ENCODE measurements around the gene TMEM238. TPM values are rescaled to one million over a fixed set of nuclear protein-coding genes. Genes with fewer than 3 reads are reported as not detected.

Gene TMEM238
- total and polyA plus RNA-seq, 2 donors from 2014 or later = 8.1 to 24.3 TPM

DNA sequence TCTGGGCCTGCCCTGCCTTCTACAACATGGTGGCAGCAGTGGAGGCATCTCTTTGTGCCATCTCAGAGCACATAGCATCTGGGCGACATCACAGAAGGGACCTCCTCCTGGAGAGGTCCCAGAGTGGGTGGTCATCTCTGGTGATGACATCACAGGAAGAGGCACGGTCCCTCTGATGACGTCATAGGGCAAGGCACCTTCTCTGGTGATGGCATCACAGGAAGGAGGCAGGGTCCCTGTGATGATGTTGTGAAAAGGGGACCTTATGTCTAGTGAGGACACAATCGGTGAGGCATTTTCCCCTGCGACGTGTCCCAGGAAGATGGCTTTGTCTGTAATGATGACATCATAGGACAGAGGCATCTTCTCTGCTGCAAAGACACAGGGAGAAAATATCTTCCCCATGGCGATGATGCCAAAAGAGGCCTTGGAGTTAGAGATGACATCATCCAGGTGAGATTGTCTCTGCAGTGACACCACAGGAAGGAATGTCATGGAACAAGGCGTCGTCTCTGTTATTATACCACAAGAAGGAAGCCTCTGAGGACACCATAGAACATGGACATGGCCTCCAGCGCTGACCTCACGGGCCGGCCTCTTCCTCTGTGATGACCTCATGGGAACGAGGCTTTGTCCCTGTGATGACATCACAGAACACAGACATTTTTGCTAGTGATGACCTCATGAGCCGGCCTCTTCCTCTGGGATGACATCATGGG, 48.3 kb upstream of the TMEM238 start:
- no peaks in the 10 kb centered on the region for H3K4me1 ChIP-seq (ENCODE audit: control insufficient read depth in 2 of 3, insufficient read depth in 2 of 3, low read depth in 1 of 3, low read length in 3 of 3)
- intact Hi-C loops (cut with DNase I) = no loop called here
- FAIRE-seq (no peak), DNase-seq (no peak)
- no peak overlapping the region for H3K9ac ChIP-seq (ENCODE audit: low read length in 3 of 3)
- peaks cover 12% of the 10 kb centered on the region for H3K27me3 ChIP-seq (ENCODE audit: control insufficient read depth, insufficient read depth, low read length)
- H3K36me3 ChIP-seq (ENCODE audit: control insufficient read depth in 2 of 3, insufficient read depth in 3 of 3, low read length in 3 of 3) = no peaks in the 10 kb centered on the region
- no peak overlapping the region for H3K4me3 ChIP-seq (ENCODE audit: low read length in 3 of 3)
- TF ChIP-seq, protein P1, sequence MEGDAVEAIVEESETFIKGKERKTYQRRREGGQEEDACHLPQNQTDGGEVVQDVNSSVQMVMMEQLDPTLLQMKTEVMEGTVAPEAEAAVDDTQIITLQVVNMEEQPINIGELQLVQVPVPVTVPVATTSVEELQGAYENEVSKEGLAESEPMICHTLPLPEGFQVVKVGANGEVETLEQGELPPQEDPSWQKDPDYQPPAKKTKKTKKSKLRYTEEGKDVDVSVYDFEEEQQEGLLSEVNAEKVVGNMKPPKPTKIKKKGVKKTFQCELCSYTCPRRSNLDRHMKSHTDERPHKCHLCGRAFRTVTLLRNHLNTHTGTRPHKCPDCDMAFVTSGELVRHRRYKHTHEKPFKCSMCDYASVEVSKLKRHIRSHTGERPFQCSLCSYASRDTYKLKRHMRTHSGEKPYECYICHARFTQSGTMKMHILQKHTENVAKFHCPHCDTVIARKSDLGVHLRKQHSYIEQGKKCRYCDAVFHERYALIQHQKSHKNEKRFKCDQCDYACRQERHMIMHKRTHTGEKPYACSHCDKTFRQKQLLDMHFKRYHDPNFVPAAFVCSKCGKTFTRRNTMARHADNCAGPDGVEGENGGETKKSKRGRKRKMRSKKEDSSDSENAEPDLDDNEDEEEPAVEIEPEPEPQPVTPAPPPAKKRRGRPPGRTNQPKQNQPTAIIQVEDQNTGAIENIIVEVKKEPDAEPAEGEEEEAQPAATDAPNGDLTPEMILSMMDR (IDR thresholded peaks at IDR 0.05; ENCODE audit: borderline replicate concordance, extremely low read depth, insufficient read depth) = no peak
- no peak overlapping the region for H3K27ac ChIP-seq (ENCODE audit: low read depth in 2 of 2, low read length in 2 of 2)
- no peaks in the 10 kb centered on the region for H3K9me3 ChIP-seq (ENCODE audit: control insufficient read depth in 2 of 3, insufficient read depth in 1 of 3, low read length in 3 of 3)

DNA sequence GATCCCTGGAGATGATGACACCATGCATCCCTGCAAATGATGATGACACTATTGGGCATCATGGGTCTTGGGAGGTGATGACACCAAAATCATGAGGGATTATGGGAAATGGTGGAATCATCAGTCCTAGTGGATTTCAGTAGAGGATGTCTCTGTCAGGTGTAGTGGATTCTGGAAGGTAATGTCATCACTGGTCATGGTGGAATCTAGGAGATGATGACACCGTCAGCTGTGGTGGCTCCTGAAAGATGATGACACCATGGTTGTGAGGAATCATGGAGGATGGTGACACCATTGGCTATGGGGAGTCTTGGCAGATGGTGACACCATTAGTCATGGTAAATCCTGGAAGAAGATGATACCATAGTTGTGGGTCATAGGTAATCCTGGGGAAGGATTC, 47.1 kb upstream of the TMEM238 start:
- Histone ChIP-seq H3K9me3 (ENCODE audit: control insufficient read depth in 2 of 3, insufficient read depth in 1 of 3, low read length in 3 of 3) (no peaks in the 10 kb centered on the region), H3K9ac (ENCODE audit: low read length in 3 of 3) (no peak overlapping the region), H3K27me3 (ENCODE audit: control insufficient read depth, insufficient read depth, low read length) (peaks cover 12% of the 10 kb centered on the region), H3K27ac (ENCODE audit: low read depth in 2 of 2, low read length in 2 of 2) (no peak overlapping the region), H3K36me3 (ENCODE audit: control insufficient read depth in 2 of 3, insufficient read depth in 3 of 3, low read length in 3 of 3) (no peaks in the 10 kb centered on the region), H3K4me3 (ENCODE audit: low read length in 3 of 3) (no peak overlapping the region), H3K4me1 (ENCODE audit: control insufficient read depth in 2 of 3, insufficient read depth in 2 of 3, low read depth in 1 of 3, low read length in 3 of 3) (no peaks in the 10 kb centered on the region)
- FAIRE-seq (no peak), DNase-seq (no peak)
- TF ChIP-seq, protein P1 (IDR thresholded peaks at IDR 0.05; ENCODE audit: borderline replicate concordance, extremely low read depth, insufficient read depth) = no peak
- intact Hi-C loops (cut with DNase I) = no loop called here

DNA sequence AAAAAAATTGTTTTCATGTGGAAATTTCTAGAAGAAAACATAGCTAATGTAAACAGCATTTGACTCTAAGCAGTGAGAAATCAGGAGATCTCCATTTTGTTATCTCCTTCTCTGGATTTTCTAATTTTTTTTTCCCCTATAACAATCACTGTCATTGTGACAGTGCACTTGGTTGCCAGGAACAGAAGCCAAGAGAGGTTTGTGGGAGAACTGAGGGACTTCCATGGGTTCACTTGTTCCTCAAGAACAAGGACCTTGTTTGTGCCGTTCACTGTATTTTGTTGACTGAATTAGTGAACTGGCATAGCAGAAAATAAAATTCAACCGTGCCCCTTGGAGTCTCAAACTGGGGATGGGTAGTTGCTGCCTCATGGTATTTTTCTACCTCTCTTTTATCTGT, 42.0 kb upstream of the TMEM238 start:
- no peak overlapping the region for H3K4me3 ChIP-seq (ENCODE audit: low read length in 3 of 3)
- TF ChIP-seq, protein P1 (IDR thresholded peaks at IDR 0.05; ENCODE audit: borderline replicate concordance, extremely low read depth, insufficient read depth) = no peak
- H3K36me3 ChIP-seq (ENCODE audit: control insufficient read depth in 2 of 3, insufficient read depth in 3 of 3, low read length in 3 of 3) = no peaks in the 10 kb centered on the region
- intact Hi-C loops (cut with DNase I) = loop anchor here (10.0 kb wide), 1 partner anchor 271 kb away; the partner anchor contains the start of gene TNNI3
- H3K9me3 ChIP-seq (ENCODE audit: control insufficient read depth in 2 of 3, insufficient read depth in 1 of 3, low read length in 3 of 3) = no peaks in the 10 kb centered on the region
- FAIRE-seq (no peak), DNase-seq (no peak)
- H3K4me1 ChIP-seq (ENCODE audit: control insufficient read depth in 2 of 3, insufficient read depth in 2 of 3, low read depth in 1 of 3, low read length in 3 of 3) = no peaks in the 10 kb centered on the region
- H3K27ac ChIP-seq (ENCODE audit: low read depth in 2 of 2, low read length in 2 of 2) = no peak overlapping the region
- no peaks in the 10 kb centered on the region for H3K27me3 ChIP-seq (ENCODE audit: control insufficient read depth, insufficient read depth, low read length)
- no peak overlapping the region for H3K9ac ChIP-seq (ENCODE audit: low read length in 3 of 3)

All from kidney (tissue), 14 donors.